Upper lobe of left lung (tissue), 4 donors: ENCODE results near the gene HIVEP3.

Experiments used
- POLR2AphosphoS5 ChIP-seq, 2 donors: sonication (generic); formaldehyde crosslinking; IDR thresholded peaks; one replicate each; pipeline ENCODE4 v1.5.1; 2017; ENCODE audit warnings: antibody characterized with exemption in 2 of 2
- TF ChIP-seq, protein P1 (sequence below), 6 experiments: fragments of 450-650 bp in 4 of 6; fragments of 200-600 bp in 2 of 6; sonication (generic) in 2 of 6; IDR thresholded peaks; one replicate each; pipeline ENCODE4 v1.5.1; 2016 to 2019; ENCODE audit warnings: antibody characterized with exemption in 6 of 6

DNA sequence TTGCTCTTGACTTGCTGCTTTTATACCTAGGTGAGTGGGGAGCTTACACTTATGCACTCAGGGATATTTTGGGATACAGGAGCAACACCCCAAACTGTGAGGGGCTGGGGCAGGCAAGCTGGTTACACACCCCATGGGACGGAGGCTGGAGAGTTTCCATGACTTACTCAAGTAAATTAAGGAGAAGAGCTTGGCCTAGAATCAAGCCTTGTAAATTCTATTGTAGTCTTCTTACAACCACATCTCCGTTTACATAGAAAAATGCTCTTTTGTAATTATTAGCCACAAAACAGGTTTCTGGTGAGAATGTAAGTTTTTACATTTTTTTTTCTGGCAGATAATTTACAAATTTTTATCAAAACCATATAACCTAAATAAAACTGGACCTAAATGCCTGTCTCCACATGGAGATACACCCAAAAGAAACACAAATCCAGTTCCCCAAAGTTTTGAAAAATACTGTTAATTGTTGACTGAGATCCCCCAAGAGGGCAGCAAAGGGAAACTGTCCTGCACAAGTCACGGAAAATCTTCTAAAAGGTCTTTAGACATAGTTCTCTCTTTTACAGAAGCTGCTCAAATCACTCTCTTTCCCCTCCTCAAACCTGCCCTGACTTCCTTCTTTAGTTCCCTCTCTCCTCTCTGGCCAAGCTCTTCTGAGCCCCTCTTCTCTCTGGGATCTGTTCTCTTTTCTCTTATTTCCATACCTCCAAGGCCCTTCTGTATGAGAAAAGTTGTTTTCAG lies 134.0 kb downstream of the HIVEP3 start:
- TF ChIP-seq, protein P1, sequence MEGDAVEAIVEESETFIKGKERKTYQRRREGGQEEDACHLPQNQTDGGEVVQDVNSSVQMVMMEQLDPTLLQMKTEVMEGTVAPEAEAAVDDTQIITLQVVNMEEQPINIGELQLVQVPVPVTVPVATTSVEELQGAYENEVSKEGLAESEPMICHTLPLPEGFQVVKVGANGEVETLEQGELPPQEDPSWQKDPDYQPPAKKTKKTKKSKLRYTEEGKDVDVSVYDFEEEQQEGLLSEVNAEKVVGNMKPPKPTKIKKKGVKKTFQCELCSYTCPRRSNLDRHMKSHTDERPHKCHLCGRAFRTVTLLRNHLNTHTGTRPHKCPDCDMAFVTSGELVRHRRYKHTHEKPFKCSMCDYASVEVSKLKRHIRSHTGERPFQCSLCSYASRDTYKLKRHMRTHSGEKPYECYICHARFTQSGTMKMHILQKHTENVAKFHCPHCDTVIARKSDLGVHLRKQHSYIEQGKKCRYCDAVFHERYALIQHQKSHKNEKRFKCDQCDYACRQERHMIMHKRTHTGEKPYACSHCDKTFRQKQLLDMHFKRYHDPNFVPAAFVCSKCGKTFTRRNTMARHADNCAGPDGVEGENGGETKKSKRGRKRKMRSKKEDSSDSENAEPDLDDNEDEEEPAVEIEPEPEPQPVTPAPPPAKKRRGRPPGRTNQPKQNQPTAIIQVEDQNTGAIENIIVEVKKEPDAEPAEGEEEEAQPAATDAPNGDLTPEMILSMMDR (IDR thresholded peaks at IDR 0.05), result no peak
- TF ChIP-seq POLR2AphosphoS5 (IDR thresholded peaks at IDR 0.05), result no peak
